Hepatocyte (in vitro differentiated cells): ENCODE results near the gene CEACAM8. TPM values are rescaled to one million over a fixed set of nuclear protein-coding genes. Genes with fewer than 3 reads are reported as not detected.
"Not testable (repeated sequence)": the region's sequence is repeated elsewhere in the genome, so short reads cannot be mapped to it uniquely, and the experiment has no call there.

Experiments used
- DNase-seq: peaks from one replicate; pipeline ENCODE4 v3.0.0-alpha.2; 2016; ENCODE audit warnings: low spot score
- H2AFZ ChIP-seq: fragments of 200-600 bp; sonication (generic); 2 replicates; pipeline ENCODE4 v1.6.0; 2016; ENCODE audit warnings: antibody characterized with exemption, mild to moderate bottlenecking
- H3K27ac ChIP-seq: fragments of 200-600 bp; sonication (generic); 2 replicates; pipeline ENCODE4 v1.5.1; 2016; ENCODE audit warnings: mild to moderate bottlenecking
- H3K27me3 ChIP-seq: fragments of 200-600 bp; sonication (generic); 2 replicates; pipeline ENCODE4 v1.6.1; 2016
- H3K36me3 ChIP-seq: fragments of 200-600 bp; sonication (generic); replicated peaks from 2 replicates; pipeline ENCODE4 v1.5.1; 2016; ENCODE audit warnings: low read depth; ENCODE audit not compliant: insufficient read depth
- H3K4me1 ChIP-seq: fragments of 200-600 bp; sonication (generic); 2 replicates; pipeline ENCODE4 v1.5.1; 2016; ENCODE audit warnings: mild to moderate bottlenecking, moderate library complexity; ENCODE audit not compliant: insufficient read depth
- H3K4me2 ChIP-seq: fragments of 200-600 bp; sonication (generic); 2 replicates; pipeline ENCODE4 v1.6.0; 2016
- H3K4me3 ChIP-seq: fragments of 200-600 bp; sonication (generic); 2 replicates; pipeline ENCODE4 v1.5.1; 2016; ENCODE audit warnings: mild to moderate bottlenecking
- H3K79me2 ChIP-seq: fragments of 200-600 bp; sonication (generic); 2 replicates; pipeline ENCODE4 v1.6.0; 2017; ENCODE audit warnings: mild to moderate bottlenecking
- H3K9me2 ChIP-seq: fragments of 200-600 bp; sonication (generic); replicated peaks from 2 replicates; pipeline ENCODE4 v1.6.0; 2017; ENCODE audit warnings: mild to moderate bottlenecking; ENCODE audit not compliant: insufficient read depth
- H3K9me3 ChIP-seq: fragments of 200-600 bp; sonication (generic); 2 replicates; pipeline ENCODE4 v1.5.1; 2016; ENCODE audit warnings: low read depth, mild to moderate bottlenecking
- H4K20me1 ChIP-seq: fragments of 200-600 bp; sonication (generic); 2 replicates; pipeline ENCODE4 v1.6.0; 2016; ENCODE audit warnings: mild to moderate bottlenecking; ENCODE audit not compliant: insufficient read depth, poor library complexity, severe bottlenecking
- EZH2 ChIP-seq: fragments of 200-600 bp; sonication (generic); IDR thresholded peaks from 2 replicates; pipeline ENCODE4 v1.6.1; 2016; ENCODE audit warnings: antibody characterized with exemption, mild to moderate bottlenecking, borderline replicate concordance
- EZH2phosphoT487 ChIP-seq: fragments of 200-600 bp; sonication (generic); IDR thresholded peaks from one replicate; pipeline ENCODE4 v1.6.1; 2018; ENCODE audit warnings: antibody characterized with exemption, mild to moderate bottlenecking, low read depth, moderate library complexity; ENCODE audit not compliant: unreplicated experiment, severe bottlenecking
- WGBS: methylation state at CpG from one replicate; pipeline ENCODE4 v1.1.6; 2016; ENCODE audit warnings: low lambda C conversion rate; ENCODE audit errors: missing lambda C conversion rate; 5-methylcytosine and 5-hydroxymethylcytosine counted together
- polyA plus RNA-seq: library from polyadenylated mRNA; unstranded; fragments of >200 nt; fragmentation: Nextera tagmentation; extraction: Ambion mirVana; gene quantifications from 2 replicates; pipeline ENCODE4 v1.2.1, GENCODE V29; 2016
- total RNA-seq: library from RNA; depleted of rRNA; stranded (reverse); fragments of >200 nt; gene quantifications from 2 replicates; pipeline ENCODE4 v1.2.3, GENCODE V29; 2014
- TF ChIP-seq, protein P1 (sequence below): fragments of 200-600 bp; sonication (generic); IDR thresholded peaks from 2 replicates; pipeline ENCODE4 v1.5.1; 2016; ENCODE audit warnings: antibody characterized with exemption, mild to moderate bottlenecking; ENCODE audit not compliant: poor library complexity

The CEACAM8 gene
- total and polyA plus RNA-seq, 2 experiments from 2014 or later = not detected

DNA sequence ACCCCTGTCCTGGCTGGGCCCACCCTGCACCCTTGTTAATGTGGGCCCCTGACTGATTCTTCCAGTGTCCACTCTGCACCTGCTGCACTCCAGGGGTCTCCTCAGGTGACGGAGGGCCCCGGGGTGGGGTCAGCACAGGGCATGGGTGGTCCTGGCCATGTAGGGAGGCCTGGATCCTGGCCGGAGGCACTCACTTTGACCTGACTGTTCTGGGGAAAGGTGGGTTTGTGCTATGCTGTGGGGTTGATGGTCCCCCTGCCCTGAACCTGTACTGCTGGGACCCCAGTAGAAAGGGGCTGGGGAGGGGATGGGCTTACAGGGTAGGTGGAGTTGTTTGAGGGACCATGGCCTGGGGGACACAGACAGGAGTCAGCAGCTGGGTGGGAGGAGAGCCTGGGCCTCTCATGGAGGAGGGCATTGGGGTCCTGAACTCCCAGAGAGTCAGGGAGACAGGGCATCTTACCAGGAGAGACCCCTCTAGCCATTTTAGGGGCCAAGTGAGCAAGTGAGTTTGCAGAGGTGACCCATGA lies 40.6 kb downstream of the CEACAM8 start:
- Histone ChIP-seq H3K9me3 (no peaks in the 10 kb centered on the region), H3K27ac (no peak overlapping the region), H3K9me2 (no peaks in the 10 kb centered on the region), H3K36me3 (no peaks in the 10 kb centered on the region), H3K4me2 (no peak overlapping the region), H3K4me1 (no peaks in the 10 kb centered on the region), H3K4me3 (no peak overlapping the region), H4K20me1 (no peaks in the 10 kb centered on the region), H3K27me3 (no peaks in the 10 kb centered on the region), H2AFZ (no peak overlapping the region), H3K79me2 (no peaks in the 10 kb centered on the region)
- no peak for DNase-seq
- no peak for TF ChIP-seq EZH2phosphoT487
- TF ChIP-seq, protein P1, sequence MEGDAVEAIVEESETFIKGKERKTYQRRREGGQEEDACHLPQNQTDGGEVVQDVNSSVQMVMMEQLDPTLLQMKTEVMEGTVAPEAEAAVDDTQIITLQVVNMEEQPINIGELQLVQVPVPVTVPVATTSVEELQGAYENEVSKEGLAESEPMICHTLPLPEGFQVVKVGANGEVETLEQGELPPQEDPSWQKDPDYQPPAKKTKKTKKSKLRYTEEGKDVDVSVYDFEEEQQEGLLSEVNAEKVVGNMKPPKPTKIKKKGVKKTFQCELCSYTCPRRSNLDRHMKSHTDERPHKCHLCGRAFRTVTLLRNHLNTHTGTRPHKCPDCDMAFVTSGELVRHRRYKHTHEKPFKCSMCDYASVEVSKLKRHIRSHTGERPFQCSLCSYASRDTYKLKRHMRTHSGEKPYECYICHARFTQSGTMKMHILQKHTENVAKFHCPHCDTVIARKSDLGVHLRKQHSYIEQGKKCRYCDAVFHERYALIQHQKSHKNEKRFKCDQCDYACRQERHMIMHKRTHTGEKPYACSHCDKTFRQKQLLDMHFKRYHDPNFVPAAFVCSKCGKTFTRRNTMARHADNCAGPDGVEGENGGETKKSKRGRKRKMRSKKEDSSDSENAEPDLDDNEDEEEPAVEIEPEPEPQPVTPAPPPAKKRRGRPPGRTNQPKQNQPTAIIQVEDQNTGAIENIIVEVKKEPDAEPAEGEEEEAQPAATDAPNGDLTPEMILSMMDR = no peak
- TF ChIP-seq EZH2 = no peak
- 91% methylated on average over 3 of the region's 3 CpGs for WGBS

DNA sequence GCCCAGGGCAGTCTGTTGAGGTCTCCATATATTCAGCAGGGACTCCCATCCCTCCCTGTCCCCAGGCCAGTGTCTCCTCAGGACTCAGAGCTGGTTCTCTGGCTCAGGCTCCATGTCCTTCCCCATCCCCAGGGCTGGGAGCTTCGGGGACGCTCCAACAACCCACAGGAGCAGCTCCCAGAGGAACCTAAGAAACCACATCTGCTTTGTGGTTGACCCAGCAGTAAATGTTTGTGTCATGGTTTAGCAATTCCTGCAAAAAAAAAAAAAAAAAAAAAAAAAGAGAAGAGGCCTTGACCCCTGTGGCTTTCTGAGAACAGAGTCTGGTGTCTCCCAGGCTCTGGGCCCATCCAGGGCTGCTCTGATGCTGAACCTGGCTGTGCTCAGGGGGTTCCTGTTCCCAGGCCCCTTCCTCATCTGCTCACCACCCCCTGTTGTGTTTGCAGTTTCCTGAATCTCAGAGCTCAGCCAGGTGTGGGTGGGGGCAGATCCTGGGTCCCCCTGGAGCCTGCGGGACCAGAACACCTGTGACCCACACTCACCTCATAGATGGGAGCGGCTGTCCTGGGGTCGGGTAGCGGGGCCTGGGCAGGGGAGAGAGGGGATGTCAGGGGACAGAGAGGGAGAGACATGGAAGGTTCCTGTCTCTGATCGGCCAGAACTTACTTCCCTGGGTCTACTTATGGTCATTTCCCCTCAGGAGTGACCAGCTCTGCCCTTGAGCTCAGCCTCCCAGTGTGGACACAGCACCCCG lies 41.3 kb downstream of the CEACAM8 start:
- H3K36me3 ChIP-seq = no peaks in the 10 kb centered on the region
- no peaks in the 10 kb centered on the region for H4K20me1 ChIP-seq
- no peak overlapping the region for H3K4me2 ChIP-seq
- no peaks in the 10 kb centered on the region for H3K9me3 ChIP-seq
- H2AFZ ChIP-seq = no peak overlapping the region
- no peak for DNase-seq
- no peak for TF ChIP-seq EZH2
- no peak for TF ChIP-seq EZH2phosphoT487
- TF ChIP-seq, protein P1 = no peak
- H3K9me2 ChIP-seq = no peaks in the 10 kb centered on the region
- 70% methylated on average over 5 of the region's 8 CpGs for WGBS
- no peak overlapping the region for H3K4me3 ChIP-seq
- H3K4me1 ChIP-seq = no peaks in the 10 kb centered on the region
- H3K27ac ChIP-seq = no peak overlapping the region
- no peaks in the 10 kb centered on the region for H3K27me3 ChIP-seq
- H3K79me2 ChIP-seq = no peaks in the 10 kb centered on the region

DNA sequence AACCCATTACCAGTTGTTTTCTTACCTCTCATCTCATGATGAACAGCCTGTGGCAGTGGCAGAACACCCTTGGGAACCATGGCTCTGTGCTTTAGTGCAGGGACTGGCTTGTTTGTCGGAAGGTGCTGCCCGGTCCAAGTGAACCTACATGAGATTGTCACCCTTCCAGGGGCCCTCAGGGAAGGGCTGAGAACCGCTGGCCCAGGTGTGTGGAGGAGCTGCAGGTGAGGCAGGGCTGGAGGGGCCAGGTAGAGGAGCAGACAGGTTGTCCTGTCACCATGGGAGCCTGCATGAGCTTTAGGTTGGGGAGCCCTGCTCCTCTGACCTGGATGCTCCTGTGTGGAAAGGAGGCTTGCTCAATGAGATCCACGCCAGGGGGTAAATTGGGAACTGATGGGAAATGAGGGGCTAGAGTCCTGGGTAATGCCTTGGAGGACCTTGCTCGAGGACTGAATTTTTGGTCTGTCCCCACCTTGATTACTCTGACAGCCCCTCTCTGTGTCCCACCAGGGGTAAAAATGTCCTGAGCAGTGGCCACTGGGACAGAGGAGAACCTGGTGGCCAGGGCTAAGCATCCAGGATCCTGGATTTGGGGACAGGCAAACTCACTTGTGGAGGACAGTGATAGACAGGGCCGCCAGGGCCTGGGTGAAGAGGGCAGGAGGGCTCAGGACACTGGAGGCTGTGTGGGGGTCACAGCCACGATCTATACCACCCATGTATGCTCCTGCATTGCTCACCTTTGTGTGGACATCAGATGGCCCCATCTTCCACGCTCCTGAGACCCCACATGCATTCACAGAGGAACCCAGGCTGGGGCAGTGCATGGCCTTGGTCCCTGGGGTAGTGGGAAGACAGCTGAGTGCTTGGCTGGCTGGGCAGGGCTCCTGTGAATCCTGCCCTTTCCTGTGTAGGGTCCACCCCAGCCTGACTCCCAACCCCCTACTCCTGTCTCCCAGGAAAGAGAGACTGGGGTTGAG lies 42.3 kb downstream of the CEACAM8 start:
- Histone ChIP-seq H3K4me1 (no peaks in the 10 kb centered on the region), H3K27me3 (no peaks in the 10 kb centered on the region), H3K9me3 (no peaks in the 10 kb centered on the region), H2AFZ (no peak overlapping the region), H3K36me3 (no peaks in the 10 kb centered on the region), H3K4me3 (no peak overlapping the region), H3K4me2 (no peak overlapping the region), H4K20me1 (no peaks in the 10 kb centered on the region), H3K9me2 (no peaks in the 10 kb centered on the region), H3K79me2 (no peaks in the 10 kb centered on the region), H3K27ac (no peak overlapping the region)
- no peak for DNase-seq
- TF ChIP-seq EZH2 (no peak), EZH2phosphoT487 (no peak)
- TF ChIP-seq, protein P1 = no peak
- 79% methylated on average over 8 of the region's 8 CpGs for WGBS

DNA sequence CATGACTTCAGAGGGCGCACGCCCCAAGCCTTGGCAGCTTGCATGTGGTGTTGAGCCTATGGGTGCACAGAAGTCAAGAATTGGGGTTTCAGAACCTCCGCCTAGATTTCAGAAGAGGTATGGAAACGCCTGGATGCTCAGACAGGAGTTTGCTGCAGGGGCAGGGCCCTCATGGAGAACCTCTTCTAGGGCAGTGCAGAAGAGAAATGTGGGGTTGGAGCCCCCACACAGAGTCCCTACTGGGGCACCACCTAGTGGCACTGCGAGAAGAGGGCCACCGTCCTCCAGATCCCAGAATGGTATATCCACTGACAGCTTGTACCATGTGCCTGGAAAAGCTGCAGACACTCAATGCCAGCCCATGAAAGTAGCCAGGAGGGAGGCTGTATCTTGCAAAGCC lies 44.2 kb downstream of the CEACAM8 start:
- H3K27ac ChIP-seq, H3K9me2 ChIP-seq, H3K36me3 ChIP-seq, H2AFZ ChIP-seq, H3K27me3 ChIP-seq, DNase-seq, H3K4me1 ChIP-seq, H4K20me1 ChIP-seq, H3K79me2 ChIP-seq, H3K4me3 ChIP-seq, H3K9me3 ChIP-seq, H3K4me2 ChIP-seq: not testable (repeated sequence)
- WGBS = 99% methylated on average over 6 of the region's 6 CpGs

DNA sequence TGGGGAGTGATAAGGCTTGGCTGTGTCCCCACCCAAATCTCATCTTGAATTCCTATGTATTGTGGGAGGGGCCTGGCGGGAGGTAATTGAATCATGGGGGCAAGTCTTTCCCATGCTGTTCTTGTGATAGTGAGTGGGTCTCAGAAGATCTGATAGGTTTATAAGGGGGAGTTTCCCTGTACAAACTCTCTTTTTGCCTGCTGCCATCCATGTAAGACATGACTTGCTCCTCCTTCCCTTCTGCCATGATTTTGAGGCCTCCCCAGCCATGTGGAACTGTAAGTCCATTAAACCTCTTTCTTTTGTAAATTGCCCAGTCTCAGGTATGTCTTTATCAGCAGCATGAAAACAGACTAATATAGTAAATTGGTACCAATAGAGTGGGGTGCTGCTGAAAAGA lies 45.7 kb downstream of the CEACAM8 start:
- not testable (repeated sequence) for H2AFZ ChIP-seq, H3K27me3 ChIP-seq

More for the DNA sequence above, 45.7 kb downstream of the CEACAM8 start:
- H3K4me1 ChIP-seq, H3K27ac ChIP-seq, H3K4me2 ChIP-seq, H3K9me2 ChIP-seq, H4K20me1 ChIP-seq, H3K79me2 ChIP-seq, H3K36me3 ChIP-seq, H3K9me3 ChIP-seq, DNase-seq, H3K4me3 ChIP-seq: not testable (repeated sequence)
- WGBS = 95% methylated on average over 1 of the region's 1 CpG
